CD4-positive, alpha-beta T cell treated with Interleukin-4 for 4 hours (primary cell): ENCODE data around the gene EXOC6.
A peak's percentile ranks its signal among the peaks of the same experiment; 100 is the strongest.

Source experiments
- DNase-seq: peaks from one replicate; pipeline ENCODE4 v3.0.0-alpha.2; 2020

Gene EXOC6

GRCh38 chr10:93067443-93068365 lies 219.4 kb downstream of the EXOC6 start:
- DNase-seq, result no peak

- no peak for DNase-seq
These were observed 220.3 kb downstream of the EXOC6 start for GRCh38 chr10:93068411-93069244.

DNA sequence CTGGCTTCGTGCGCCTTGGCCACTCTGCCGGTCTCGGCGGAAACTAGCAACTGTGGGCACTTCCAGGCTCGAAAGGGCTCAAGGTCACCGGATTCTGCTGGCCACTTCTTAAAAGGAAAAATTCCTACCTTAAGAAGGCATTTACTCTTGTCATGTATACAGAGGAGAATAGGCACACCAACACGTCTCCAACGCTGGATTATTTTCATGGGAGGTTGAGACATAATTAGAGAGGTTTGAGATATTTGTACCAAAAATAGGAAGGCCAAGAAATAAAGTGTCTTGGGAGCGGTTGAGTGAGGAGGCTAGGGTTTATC lies 220.9 kb downstream of the EXOC6 start:
- DNase-seq, result no peak

- no peak for DNase-seq
These were observed 222.3 kb downstream of the EXOC6 start for GRCh38 chr10:93070378-93071176.

GRCh38 chr10:93071177-93071472 lies 222.8 kb downstream of the EXOC6 start:
- DNase-seq, result no peak

GRCh38 chr10:93071674-93072224 lies 223.4 kb downstream of the EXOC6 start:
- DNase-seq, result no peak

- no peak for DNase-seq
These were observed 223.9 kb downstream of the EXOC6 start for GRCh38 chr10:93072225-93072712.

- no peak for DNase-seq
These were observed 224.6 kb downstream of the EXOC6 start for GRCh38 chr10:93072713-93073538.

- DNase-seq, result no peak
These were observed 225.3 kb downstream of the EXOC6 start, which contains the start of gene CYP26A1 for GRCh38 chr10:93073539-93074146. Gene CYP26A1, plus strand, starts transcription at chr10:93073893. Its CDS starts 42 bp downstream, at chr10:93073935.

GRCh38 chr10:93074147-93074596 lies 225.9 kb downstream of the EXOC6 start:
- DNase-seq, result no peak

- no peak for DNase-seq
These were observed 226.5 kb downstream of the EXOC6 start for GRCh38 chr10:93074597-93075368.

GRCh38 chr10:93075369-93076221 lies 227.3 kb downstream of the EXOC6 start:
- no peak for DNase-seq

DNA sequence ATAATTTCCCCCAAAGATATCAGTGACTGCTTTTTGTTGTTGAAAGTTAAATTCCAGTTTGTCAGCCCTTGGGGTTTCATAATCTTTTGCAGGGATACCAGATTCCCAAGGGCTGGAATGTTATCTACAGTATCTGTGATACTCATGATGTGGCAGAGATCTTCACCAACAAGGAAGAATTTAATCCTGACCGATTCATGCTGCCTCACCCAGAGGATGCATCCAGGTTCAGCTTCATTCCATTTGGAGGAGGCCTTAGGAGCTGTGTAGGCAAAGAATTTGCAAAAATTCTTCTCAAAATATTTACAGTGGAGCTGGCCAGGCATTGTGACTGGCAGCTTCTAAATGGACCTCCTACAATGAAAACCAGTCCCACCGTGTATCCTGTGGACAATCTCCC lies 228.6 kb downstream of the EXOC6 start:
- no peak for DNase-seq

DNA sequence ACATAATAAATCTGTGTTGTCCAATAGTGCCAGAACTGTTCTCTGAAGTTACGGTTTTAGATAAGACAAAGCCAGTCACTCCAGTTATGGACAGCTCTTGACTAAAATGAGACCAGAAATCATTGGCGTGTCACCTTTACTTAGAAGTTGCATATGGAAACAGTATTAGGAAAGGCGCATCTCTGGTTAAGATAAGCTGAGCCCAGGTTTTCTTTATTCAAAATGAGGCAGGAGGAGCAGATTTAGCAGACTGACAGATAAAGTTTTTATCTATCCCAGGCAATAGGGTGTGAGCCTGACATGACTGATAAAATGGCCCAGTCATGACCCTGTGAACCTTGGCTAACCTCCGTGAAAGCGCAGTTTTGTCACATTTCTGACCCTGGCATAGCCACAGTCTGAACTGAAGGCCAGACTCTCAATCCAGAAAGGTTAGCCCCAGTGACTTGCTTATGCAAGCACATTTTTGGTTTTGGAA lies 229.6 kb downstream of the EXOC6 start:
- no peak for DNase-seq

DNA sequence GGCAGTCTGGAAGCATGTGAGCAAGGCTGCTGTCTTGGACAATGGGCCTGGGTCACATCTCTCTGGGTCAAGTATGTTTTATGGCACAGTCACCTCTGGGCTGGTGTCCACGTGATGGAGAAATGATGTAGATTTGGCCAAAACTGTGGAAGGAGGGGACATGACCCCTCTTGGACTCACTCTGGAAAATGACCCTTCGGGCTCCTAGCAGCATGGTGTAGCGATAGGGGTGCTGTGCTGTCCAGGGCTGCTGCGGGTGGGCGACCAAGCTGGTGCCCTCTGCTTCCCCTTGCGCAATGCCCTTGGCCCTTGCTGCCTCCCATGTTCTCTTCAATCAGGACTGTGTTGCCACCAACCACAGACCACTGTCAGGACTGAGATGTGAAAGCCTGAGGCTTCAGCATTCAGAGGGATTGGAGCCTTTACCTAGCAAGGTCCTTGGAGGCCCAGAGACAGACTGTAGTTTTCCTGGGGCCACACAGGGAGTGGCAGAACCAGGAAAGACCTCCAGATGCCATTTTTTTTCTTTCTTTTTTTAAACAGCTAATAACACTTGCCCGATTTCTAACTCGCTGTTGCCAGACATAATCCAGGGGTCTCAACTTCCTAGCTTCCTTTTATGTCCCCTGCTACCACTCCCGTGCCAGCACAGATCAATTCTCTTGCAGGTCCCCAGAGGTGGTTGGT lies 231.5 kb downstream of the EXOC6 start:
- no peak for DNase-seq

DNA sequence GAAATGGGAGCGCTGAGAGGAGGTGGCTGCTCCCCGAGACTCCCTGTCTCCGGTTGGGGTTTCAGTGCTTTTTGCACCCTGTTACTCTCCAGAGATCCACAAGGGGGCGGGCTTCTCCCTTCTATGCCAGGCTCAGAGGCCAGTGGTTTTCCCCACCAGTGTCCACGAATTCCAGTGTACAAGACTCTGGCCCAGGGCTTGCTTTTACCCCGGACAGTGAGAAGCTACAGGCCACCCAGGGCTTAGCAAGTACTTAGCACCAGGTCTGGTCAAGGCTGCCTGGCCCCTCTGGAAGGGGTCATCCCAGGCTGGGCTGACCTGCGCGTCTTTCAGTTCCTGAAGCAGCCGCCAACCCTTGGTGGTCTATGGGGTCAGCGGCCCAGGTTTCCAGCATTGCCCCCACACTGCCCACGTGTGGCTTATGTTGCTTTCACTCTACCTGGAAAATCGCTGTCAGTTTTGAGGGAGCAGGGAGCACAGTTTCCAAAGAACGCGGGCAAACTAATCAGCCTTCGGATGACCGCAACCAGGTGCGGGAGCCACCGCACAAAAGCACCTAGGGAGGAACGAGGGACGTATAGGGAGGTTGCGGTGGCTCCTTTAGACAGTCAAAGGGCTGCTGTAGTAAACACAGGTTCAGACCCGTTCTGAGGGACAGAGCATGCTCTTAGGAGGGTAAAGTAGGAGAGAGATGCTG lies 232.2 kb downstream of the EXOC6 start:
- DNase-seq, result peak; percentile 46

DNA sequence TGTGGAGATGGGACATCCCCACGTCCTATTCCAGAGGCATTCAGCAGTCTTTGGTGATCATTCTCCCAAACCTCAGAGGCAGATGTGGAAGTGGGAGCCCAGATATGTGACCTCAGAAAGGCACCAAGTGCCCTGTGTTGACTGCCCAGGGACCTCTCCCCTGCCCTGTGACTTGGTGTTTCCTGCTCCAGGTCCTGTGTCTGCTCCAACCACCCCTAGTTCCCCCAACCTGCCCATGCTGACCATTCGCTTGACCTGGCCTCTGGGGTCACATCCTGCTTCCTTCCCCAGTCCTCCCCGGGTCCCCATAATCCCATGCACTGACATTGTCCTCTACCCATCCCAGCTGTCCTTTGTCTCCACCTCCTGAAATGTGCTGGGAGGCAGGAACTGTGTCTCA lies 233.0 kb downstream of the EXOC6 start:
- DNase-seq, result no peak

DNA sequence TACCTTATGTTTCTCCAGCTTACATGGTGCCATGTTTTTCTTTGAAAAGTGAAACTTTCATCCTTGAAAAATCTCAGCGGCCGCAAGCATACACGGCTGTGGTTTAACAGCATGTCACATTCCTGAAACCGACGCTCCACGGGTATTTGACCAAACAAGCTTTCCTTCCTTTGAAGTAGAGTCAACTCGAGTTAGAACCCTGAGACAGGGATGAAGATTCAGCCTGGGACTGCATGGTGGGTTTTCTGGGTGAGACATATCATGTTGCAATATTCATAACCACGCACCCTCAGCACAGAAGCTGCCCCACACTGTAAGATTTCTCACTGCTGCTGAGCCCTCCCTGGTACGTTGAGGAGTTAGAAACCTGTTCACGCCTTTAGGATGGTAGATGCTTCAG lies 233.5 kb downstream of the EXOC6 start:
- no peak for DNase-seq
